Measurements from ENCODE around the gene ALPK3. TPM values are rescaled to one million over a fixed set of nuclear protein-coding genes. Genes with fewer than 3 reads are reported as not detected.

The ALPK3 gene
- total and polyA plus RNA-seq, 2 experiments from 2014 or later = 3.7 to 29.7 TPM

GRCh38 chr15:84883916-84884781 is 67.0 kb downstream of the ALPK3 start, which contains the start of gene SLC28A1:
TSS of gene SLC28A1 (plus strand) at chr15:84884662. CDS start at chr15:84887761, 3,099 bp downstream.
- H3K4me1 ChIP-seq (ENCODE audit: insufficient read depth) = no peaks in the 10 kb centered on the region; the same call in 1 of the 2 replicates
- Mint-ChIP-seq H3K36me3 (ENCODE audit: low read depth) (no peaks in the 10 kb centered on the region), H3K4me3 (no peak within 1 kb of the TSS), H3K27me3 (ENCODE audit: insufficient read depth, low read depth, poor library complexity) (peaks cover 6% of the 10 kb centered on the region), H3K9me3 (no peaks in the 10 kb centered on the region), H3K27ac (no peak within 1 kb of the TSS), H3K4me1 (peaks cover 6% of the 10 kb centered on the region)
- no peak for TF ChIP-seq ZNF114 (CRISPR knock-in tag; IDR thresholded peaks at IDR 0.05)
- TF ChIP-seq, protein P1, sequence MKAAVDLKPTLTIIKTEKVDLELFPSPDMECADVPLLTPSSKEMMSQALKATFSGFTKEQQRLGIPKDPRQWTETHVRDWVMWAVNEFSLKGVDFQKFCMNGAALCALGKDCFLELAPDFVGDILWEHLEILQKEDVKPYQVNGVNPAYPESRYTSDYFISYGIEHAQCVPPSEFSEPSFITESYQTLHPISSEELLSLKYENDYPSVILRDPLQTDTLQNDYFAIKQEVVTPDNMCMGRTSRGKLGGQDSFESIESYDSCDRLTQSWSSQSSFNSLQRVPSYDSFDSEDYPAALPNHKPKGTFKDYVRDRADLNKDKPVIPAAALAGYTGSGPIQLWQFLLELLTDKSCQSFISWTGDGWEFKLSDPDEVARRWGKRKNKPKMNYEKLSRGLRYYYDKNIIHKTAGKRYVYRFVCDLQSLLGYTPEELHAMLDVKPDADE (IDR thresholded peaks at IDR 0.05) = no peak
- no peak for TF ChIP-seq ZNF462 (CRISPR knock-in tag; IDR thresholded peaks at IDR 0.05)
- TF ChIP-seq EZH2phosphoT487 (IDR thresholded peaks at IDR 0.05; ENCODE audit: unreplicated experiment) = no peak
- no peak for TF ChIP-seq STAT1 (IDR thresholded peaks at IDR 0.05; ENCODE audit: unreplicated experiment)
- TF ChIP-seq NANOG (IDR thresholded peaks at IDR 0.05; ENCODE audit: borderline replicate concordance) = no peak
- no peak for TF ChIP-seq ZNF331 (CRISPR knock-in tag; IDR thresholded peaks at IDR 0.05; ENCODE audit: low read depth)
- no peak for TF ChIP-seq POLR2AphosphoS5 (IDR thresholded peaks at IDR 0.05; ENCODE audit: low read depth)
- TF ChIP-seq REST (IDR thresholded peaks at IDR 0.05; ENCODE audit: unreplicated experiment) = no peak
- no peak for TF ChIP-seq EZH2 (IDR thresholded peaks at IDR 0.05; ENCODE audit: low read depth, unreplicated experiment)
- TF ChIP-seq CREB1 (CRISPR knock-in tag; IDR thresholded peaks at IDR 0.05; ENCODE audit: low read depth) = no peak
- TF ChIP-seq JUNB (IDR thresholded peaks at IDR 0.05; ENCODE audit: unreplicated experiment) = no peak
- TF ChIP-seq, protein P2, sequence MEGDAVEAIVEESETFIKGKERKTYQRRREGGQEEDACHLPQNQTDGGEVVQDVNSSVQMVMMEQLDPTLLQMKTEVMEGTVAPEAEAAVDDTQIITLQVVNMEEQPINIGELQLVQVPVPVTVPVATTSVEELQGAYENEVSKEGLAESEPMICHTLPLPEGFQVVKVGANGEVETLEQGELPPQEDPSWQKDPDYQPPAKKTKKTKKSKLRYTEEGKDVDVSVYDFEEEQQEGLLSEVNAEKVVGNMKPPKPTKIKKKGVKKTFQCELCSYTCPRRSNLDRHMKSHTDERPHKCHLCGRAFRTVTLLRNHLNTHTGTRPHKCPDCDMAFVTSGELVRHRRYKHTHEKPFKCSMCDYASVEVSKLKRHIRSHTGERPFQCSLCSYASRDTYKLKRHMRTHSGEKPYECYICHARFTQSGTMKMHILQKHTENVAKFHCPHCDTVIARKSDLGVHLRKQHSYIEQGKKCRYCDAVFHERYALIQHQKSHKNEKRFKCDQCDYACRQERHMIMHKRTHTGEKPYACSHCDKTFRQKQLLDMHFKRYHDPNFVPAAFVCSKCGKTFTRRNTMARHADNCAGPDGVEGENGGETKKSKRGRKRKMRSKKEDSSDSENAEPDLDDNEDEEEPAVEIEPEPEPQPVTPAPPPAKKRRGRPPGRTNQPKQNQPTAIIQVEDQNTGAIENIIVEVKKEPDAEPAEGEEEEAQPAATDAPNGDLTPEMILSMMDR (conservative IDR thresholded peaks at IDR 0.05; ENCODE audit: low read depth in 2 of 2) = no peak
- H3K36me3 ChIP-seq (ENCODE audit: insufficient read depth) = no peaks in the 10 kb centered on the region
- H3K9me2 ChIP-seq (ENCODE audit: insufficient read depth) = no peaks in the 10 kb centered on the region
- no peak within 1 kb of the TSS for H3K27ac ChIP-seq (ENCODE audit: low read depth)
- no peaks in the 10 kb centered on the region for H4K20me1 ChIP-seq (replicated peaks; ENCODE audit: insufficient read depth)
- DNase-seq (ENCODE audit: low spot score) = no peak
- H3K27me3 ChIP-seq (ENCODE audit: insufficient read depth) = no peaks in the 10 kb centered on the region
- H3K4me2 ChIP-seq = no peak within 1 kb of the TSS
- no peaks in the 10 kb centered on the region for H3F3A ChIP-seq (replicated peaks; ENCODE audit: low read depth)
- H3K79me2 ChIP-seq (replicated peaks; ENCODE audit: insufficient read depth) = no peaks in the 10 kb centered on the region
- no peak within 1 kb of the TSS for H3K4me3 ChIP-seq
- H2AFZ ChIP-seq = no peak within 1 kb of the TSS
- ATAC-seq = no peak

Data from GM23338 (cell line).